Mesendoderm (in vitro differentiated cells): ENCODE data around the gene POP4.

Experiments used
- DNase-seq: peaks from one replicate; pipeline ENCODE4 v3.0.0; 2013
- H2AK5ac ChIP-seq: 2 replicates; pipeline ENCODE4 v1.6.1; 2013; ENCODE audit warnings: low read length, inconsistent platforms
- H2BK120ac ChIP-seq: 2 replicates; pipeline ENCODE4 v1.6.1; 2013; ENCODE audit warnings: low read depth, mild to moderate bottlenecking, low read length, moderate library complexity, mixed read lengths
- H2BK15ac ChIP-seq: replicated peaks from 2 replicates; pipeline ENCODE4 v1.6.1; 2013; ENCODE audit warnings: low read depth, mild to moderate bottlenecking, moderate library complexity
- H2BK5ac ChIP-seq: 2 replicates; pipeline ENCODE4 v1.6.1; 2013; ENCODE audit warnings: low read length, inconsistent platforms
- H3K18ac ChIP-seq: 2 replicates; pipeline ENCODE4 v1.6.1; 2013; ENCODE audit warnings: mild to moderate bottlenecking, low read length, mixed read lengths
- H3K23ac ChIP-seq: one replicate; pipeline ENCODE4 v1.6.1; 2013; ENCODE audit warnings: low read length
- H3K27ac ChIP-seq: 2 replicates; pipeline ENCODE4 v1.5.1; 2013; ENCODE audit warnings: low read depth, mild to moderate bottlenecking, inconsistent platforms, low read length, moderate library complexity
- H3K27me3 ChIP-seq: 2 replicates; pipeline ENCODE4 v1.6.1; 2013; ENCODE audit warnings: low read length, control low read depth, mild to moderate bottlenecking, inconsistent platforms; ENCODE audit not compliant: insufficient read depth, poor library complexity
- H3K36me3 ChIP-seq: 2 replicates; pipeline ENCODE4 v1.6.1; 2013; ENCODE audit warnings: low read length, inconsistent platforms; ENCODE audit not compliant: control insufficient read depth, insufficient read depth
- H3K4ac ChIP-seq: one replicate; pipeline ENCODE4 v1.6.1; 2013; ENCODE audit warnings: low read depth, mild to moderate bottlenecking, low read length, moderate library complexity
- H3K4me1 ChIP-seq: 2 replicates; pipeline ENCODE4 v1.6.1; 2013; ENCODE audit warnings: low read depth, low read length, inconsistent platforms; ENCODE audit not compliant: control insufficient read depth
- H3K4me2 ChIP-seq: 2 replicates; pipeline ENCODE4 v1.6.1; 2013; ENCODE audit warnings: low read length
- H3K4me3 ChIP-seq: 2 replicates; pipeline ENCODE4 v1.5.1; 2013; ENCODE audit warnings: mild to moderate bottlenecking, low read length
- H3K56ac ChIP-seq: one replicate; pipeline ENCODE4 v1.6.1; 2013; ENCODE audit warnings: low read length
- H3K79me1 ChIP-seq: 2 replicates; pipeline ENCODE4 v1.6.1; 2013; ENCODE audit warnings: low read length, inconsistent platforms
- H3K79me2 ChIP-seq: 2 replicates; pipeline ENCODE4 v1.6.1; 2013; ENCODE audit warnings: mild to moderate bottlenecking, low read length; ENCODE audit not compliant: control insufficient read depth, insufficient read depth
- H3K9ac ChIP-seq: 2 replicates; pipeline ENCODE4 v1.6.1; 2013; ENCODE audit warnings: low read length, inconsistent platforms
- H4K5ac ChIP-seq: one replicate; pipeline ENCODE4 v1.6.1; 2013; ENCODE audit warnings: low read length
- H4K8ac ChIP-seq: one replicate; pipeline ENCODE4 v1.6.1; 2013; ENCODE audit warnings: low read depth, mild to moderate bottlenecking, control low read depth, low read length, moderate library complexity
- WGBS: extraction: QIAGEN DNeasy Blood & Tissue Kit; methylation state at CpG from one replicate; pipeline ENCODE4 v1.1.7; 2013; ENCODE audit warnings: low lambda C conversion rate, missing lambda C conversion rate; ENCODE audit not compliant: insufficient coverage; ENCODE audit errors: extremely low coverage; 5-methylcytosine and 5-hydroxymethylcytosine counted together

The POP4 gene

GRCh38 chr19:29614780-29615179 is 8.7 kb downstream of the POP4 start:
- H3K27me3 ChIP-seq: no peaks in the 10 kb centered on the region
- H3K79me1 ChIP-seq: no peaks in the 10 kb centered on the region
- no peak overlapping the region for H2BK15ac ChIP-seq
- WGBS: no CpG with 5 or more reads among the region's 4 CpGs
- H2BK120ac ChIP-seq: no peak overlapping the region
- no peak overlapping the region for H2AK5ac ChIP-seq
- no peak for DNase-seq
- H3K36me3 ChIP-seq: peaks cover 2% of the 10 kb centered on the region
- no peaks in the 10 kb centered on the region for H3K79me2 ChIP-seq
- H3K4ac ChIP-seq: no peak overlapping the region
- H3K4me2 ChIP-seq: no peak overlapping the region
- H3K27ac ChIP-seq: no peak overlapping the region
- H3K4me3 ChIP-seq: no peak overlapping the region
- H3K23ac ChIP-seq: no peak overlapping the region
- H2BK5ac ChIP-seq: no peak overlapping the region
- no peak overlapping the region for H3K56ac ChIP-seq
- H3K9ac ChIP-seq: no peak overlapping the region
- H4K5ac ChIP-seq: no peak overlapping the region
- no peak overlapping the region for H3K18ac ChIP-seq
- H4K8ac ChIP-seq: no peak overlapping the region
- H3K4me1 ChIP-seq: no peaks in the 10 kb centered on the region

GRCh38 chr19:29615891-29616425 is 9.9 kb downstream of the POP4 start:
- no peak overlapping the region for H3K4me3 ChIP-seq
- no peaks in the 10 kb centered on the region for H3K79me2 ChIP-seq
- no peak overlapping the region for H2BK15ac ChIP-seq
- H3K27me3 ChIP-seq: no peaks in the 10 kb centered on the region
- no peak overlapping the region for H3K9ac ChIP-seq
- no peaks in the 10 kb centered on the region for H3K4me1 ChIP-seq
- H3K18ac ChIP-seq: no peak overlapping the region
- no peaks in the 10 kb centered on the region for H3K79me1 ChIP-seq
- no peak overlapping the region for H4K5ac ChIP-seq
- no peak overlapping the region for H2BK5ac ChIP-seq
- peaks cover 2% of the 10 kb centered on the region for H3K36me3 ChIP-seq
- H3K4ac ChIP-seq: no peak overlapping the region
- H3K23ac ChIP-seq: no peak overlapping the region
- no peak overlapping the region for H2BK120ac ChIP-seq
- no peak for DNase-seq
- H3K4me2 ChIP-seq: no peak overlapping the region
- H2AK5ac ChIP-seq: no peak overlapping the region
- no peak overlapping the region for H3K56ac ChIP-seq
- no peak overlapping the region for H4K8ac ChIP-seq
- WGBS: no CpG with 5 or more reads among the region's 10 CpGs
- H3K27ac ChIP-seq: no peak overlapping the region

GRCh38 chr19:29616541-29616940 is 10.5 kb downstream of the POP4 start:
- H3K4ac ChIP-seq: no peak overlapping the region
- no peak overlapping the region for H3K4me3 ChIP-seq
- H3K23ac ChIP-seq: no peak overlapping the region
- H3K27ac ChIP-seq: no peak overlapping the region
- no peak overlapping the region for H3K18ac ChIP-seq
- H4K8ac ChIP-seq: no peak overlapping the region
- WGBS: no CpG with 5 or more reads among the region's 16 CpGs
- no peak overlapping the region for H3K56ac ChIP-seq
- H3K4me1 ChIP-seq: no peaks in the 10 kb centered on the region
- DNase-seq: no peak
- H2AK5ac ChIP-seq: no peak overlapping the region
- no peaks in the 10 kb centered on the region for H3K27me3 ChIP-seq
- H3K9ac ChIP-seq: no peak overlapping the region
- H2BK15ac ChIP-seq: no peak overlapping the region
- no peak overlapping the region for H4K5ac ChIP-seq
- H2BK5ac ChIP-seq: no peak overlapping the region
- H3K79me1 ChIP-seq: no peaks in the 10 kb centered on the region
- H3K36me3 ChIP-seq: peaks cover 2% of the 10 kb centered on the region
- H3K4me2 ChIP-seq: no peak overlapping the region
- H2BK120ac ChIP-seq: no peak overlapping the region
- no peaks in the 10 kb centered on the region for H3K79me2 ChIP-seq

- no peak for DNase-seq
- Histone ChIP-seq H3K36me3 (peaks cover 2% of the 10 kb centered on the region), H3K4me1 (no peaks in the 10 kb centered on the region), H3K27ac (no peak overlapping the region), H2BK15ac (no peak overlapping the region), H4K8ac (no peak overlapping the region), H3K23ac (no peak overlapping the region), H3K4ac (no peak overlapping the region), H4K5ac (no peak overlapping the region), H3K4me2 (no peak overlapping the region), H3K79me1 (no peaks in the 10 kb centered on the region), H3K18ac (no peak overlapping the region), H2BK120ac (no peak overlapping the region), H3K9ac (no peak overlapping the region), H3K56ac (no peak overlapping the region), H3K27me3 (no peaks in the 10 kb centered on the region), H3K4me3 (no peak overlapping the region), H2AK5ac (no peak overlapping the region), H2BK5ac (no peak overlapping the region), H3K79me2 (no peaks in the 10 kb centered on the region)
- WGBS: no CpG with 5 or more reads among the region's 16 CpGs
Observed at GRCh38 chr19:29617366-29618266, 11.5 kb downstream of the POP4 start.

GRCh38 chr19:29618434-29618833 is 12.4 kb downstream of the POP4 start:
- H4K8ac ChIP-seq: no peak overlapping the region
- H4K5ac ChIP-seq: no peak overlapping the region
- no CpG with 5 or more reads among the region's 7 CpGs for WGBS
- no peaks in the 10 kb centered on the region for H3K79me2 ChIP-seq
- no peak overlapping the region for H3K4ac ChIP-seq
- peaks cover 2% of the 10 kb centered on the region for H3K36me3 ChIP-seq
- DNase-seq: no peak
- no peak overlapping the region for H2BK5ac ChIP-seq
- no peaks in the 10 kb centered on the region for H3K79me1 ChIP-seq
- H3K4me2 ChIP-seq: no peak overlapping the region
- H2BK120ac ChIP-seq: no peak overlapping the region
- H3K27me3 ChIP-seq: no peaks in the 10 kb centered on the region
- H3K23ac ChIP-seq: no peak overlapping the region
- H3K9ac ChIP-seq: no peak overlapping the region
- H3K18ac ChIP-seq: no peak overlapping the region
- no peak overlapping the region for H2AK5ac ChIP-seq
- H3K4me3 ChIP-seq: no peak overlapping the region
- H3K56ac ChIP-seq: no peak overlapping the region
- no peak overlapping the region for H3K27ac ChIP-seq
- H2BK15ac ChIP-seq: no peak overlapping the region
- no peaks in the 10 kb centered on the region for H3K4me1 ChIP-seq
